ENCODE data around the gene MACF1.

- no peak for TF ChIP-seq POLR2A (IDR thresholded peaks at IDR 0.05)
- TF ChIP-seq, protein P1, sequence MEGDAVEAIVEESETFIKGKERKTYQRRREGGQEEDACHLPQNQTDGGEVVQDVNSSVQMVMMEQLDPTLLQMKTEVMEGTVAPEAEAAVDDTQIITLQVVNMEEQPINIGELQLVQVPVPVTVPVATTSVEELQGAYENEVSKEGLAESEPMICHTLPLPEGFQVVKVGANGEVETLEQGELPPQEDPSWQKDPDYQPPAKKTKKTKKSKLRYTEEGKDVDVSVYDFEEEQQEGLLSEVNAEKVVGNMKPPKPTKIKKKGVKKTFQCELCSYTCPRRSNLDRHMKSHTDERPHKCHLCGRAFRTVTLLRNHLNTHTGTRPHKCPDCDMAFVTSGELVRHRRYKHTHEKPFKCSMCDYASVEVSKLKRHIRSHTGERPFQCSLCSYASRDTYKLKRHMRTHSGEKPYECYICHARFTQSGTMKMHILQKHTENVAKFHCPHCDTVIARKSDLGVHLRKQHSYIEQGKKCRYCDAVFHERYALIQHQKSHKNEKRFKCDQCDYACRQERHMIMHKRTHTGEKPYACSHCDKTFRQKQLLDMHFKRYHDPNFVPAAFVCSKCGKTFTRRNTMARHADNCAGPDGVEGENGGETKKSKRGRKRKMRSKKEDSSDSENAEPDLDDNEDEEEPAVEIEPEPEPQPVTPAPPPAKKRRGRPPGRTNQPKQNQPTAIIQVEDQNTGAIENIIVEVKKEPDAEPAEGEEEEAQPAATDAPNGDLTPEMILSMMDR (IDR thresholded peaks at IDR 0.05) = no peak
Measured at GRCh38 chr1:39384305-39384704, 179.8 kb downstream of the MACF1 start.
